HG02884 (cell line): ENCODE results near the gene CRX.
"Not testable (repeated sequence)": the region's sequence is repeated elsewhere in the genome, so short reads cannot be mapped to it uniquely, and the experiment has no call there.

ENCODE experiments used
- ATAC-seq: cut with Tn5 transposase; IDR thresholded peaks from one replicate; pipeline ENCODE4 v1.9.1; 2021; ENCODE audit warnings: mild to moderate bottlenecking, moderate library complexity; ENCODE audit not compliant: unreplicated experiment

The CRX gene

GRCh38 chr19:47858646-47859285 lies 37.0 kb downstream of the CRX start, which contains the start of gene TPRX2:
Gene TPRX2 (plus strand): TSS chr19:47859235. CDS start chr19:47859247, 12 bp downstream.
- not testable (repeated sequence) for ATAC-seq

- ATAC-seq: not testable (repeated sequence)
Observed at GRCh38 chr19:47859838-47860237, 38.1 kb downstream of the CRX start.

GRCh38 chr19:47860602-47861297 lies 39.0 kb downstream of the CRX start:
- no peak for ATAC-seq

GRCh38 chr19:47861630-47862029 lies 39.9 kb downstream of the CRX start:
- no peak for ATAC-seq

GRCh38 chr19:47863514-47863936 lies 41.8 kb downstream of the CRX start:
- no peak for ATAC-seq

- ATAC-seq: no peak
Observed at GRCh38 chr19:47865166-47865565, 43.4 kb downstream of the CRX start.

- ATAC-seq: no peak
Observed at GRCh38 chr19:47878906-47879305, 57.2 kb downstream of the CRX start.

GRCh38 chr19:47879385-47879784 lies 57.6 kb downstream of the CRX start:
- not testable (repeated sequence) for ATAC-seq

GRCh38 chr19:47881757-47882156 lies 60.0 kb downstream of the CRX start:
- ATAC-seq: no peak

- ATAC-seq: no peak
Observed at GRCh38 chr19:47882890-47883289, 61.2 kb downstream of the CRX start.

- no peak for ATAC-seq
Observed at GRCh38 chr19:47885067-47885463, 63.3 kb downstream of the CRX start.

- no peak for ATAC-seq
Observed at GRCh38 chr19:47886010-47886559, 64.3 kb downstream of the CRX start, which contains the start of gene SULT2A1. Gene SULT2A1 (minus strand): TSS chr19:47886315. CDS start chr19:47886257, 58 bp downstream.

GRCh38 chr19:47890865-47891621 lies 69.3 kb downstream of the CRX start:
- no peak for ATAC-seq

GRCh38 chr19:47891622-47891922 lies 69.8 kb downstream of the CRX start:
- no peak for ATAC-seq

- no peak for ATAC-seq
Observed at GRCh38 chr19:47891923-47892666, 70.4 kb downstream of the CRX start.
